GM18505 (cell line): Measurements from ENCODE around the gene IL34.
"Not testable (repeated sequence)": the region's sequence is repeated elsewhere in the genome, so short reads cannot be mapped to it uniquely, and the experiment has no call there.

Experiments
- ATAC-seq: cut with Tn5 transposase; IDR thresholded peaks from one replicate; pipeline ENCODE4 v1.9.1; 2021; ENCODE audit not compliant: unreplicated experiment
- POLR2A ChIP-seq: IDR thresholded peaks from 4 replicates; pipeline ENCODE4 v1.6.1; 2011; ENCODE audit warnings: borderline replicate concordance; ENCODE audit not compliant: insufficient read depth, insufficient read length; ENCODE audit errors: extremely low read depth

Gene IL34

GRCh38 chr16:70642633-70643032, 3.7 kb upstream of the IL34 start:
- no peak for TF ChIP-seq POLR2A
- no peak for ATAC-seq

DNA sequence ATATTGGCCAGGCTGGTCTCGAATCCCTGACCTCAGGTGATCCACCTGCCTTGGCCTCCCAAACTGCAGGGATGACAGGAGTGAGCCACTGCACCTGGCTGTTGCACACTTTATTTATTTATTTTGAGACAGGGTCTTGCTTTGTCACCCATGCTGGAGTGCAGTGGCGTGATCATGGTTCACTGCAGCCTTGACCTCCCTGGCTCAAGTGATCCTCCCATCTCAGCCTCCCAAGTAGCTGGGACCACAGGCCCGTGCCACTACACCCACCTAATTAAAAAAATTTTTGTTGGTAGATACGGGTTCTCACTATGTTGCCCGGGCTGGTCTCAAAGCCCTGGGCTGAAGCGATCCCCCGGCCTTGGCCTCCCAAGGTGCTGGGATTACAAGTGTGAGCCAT, 3.1 kb upstream of the IL34 start:
- ATAC-seq = not testable (repeated sequence)

- ATAC-seq = no peak
- no peak for TF ChIP-seq POLR2A
These were observed 1.4 kb upstream of the IL34 start for GRCh38 chr16:70644763-70645597.

DNA sequence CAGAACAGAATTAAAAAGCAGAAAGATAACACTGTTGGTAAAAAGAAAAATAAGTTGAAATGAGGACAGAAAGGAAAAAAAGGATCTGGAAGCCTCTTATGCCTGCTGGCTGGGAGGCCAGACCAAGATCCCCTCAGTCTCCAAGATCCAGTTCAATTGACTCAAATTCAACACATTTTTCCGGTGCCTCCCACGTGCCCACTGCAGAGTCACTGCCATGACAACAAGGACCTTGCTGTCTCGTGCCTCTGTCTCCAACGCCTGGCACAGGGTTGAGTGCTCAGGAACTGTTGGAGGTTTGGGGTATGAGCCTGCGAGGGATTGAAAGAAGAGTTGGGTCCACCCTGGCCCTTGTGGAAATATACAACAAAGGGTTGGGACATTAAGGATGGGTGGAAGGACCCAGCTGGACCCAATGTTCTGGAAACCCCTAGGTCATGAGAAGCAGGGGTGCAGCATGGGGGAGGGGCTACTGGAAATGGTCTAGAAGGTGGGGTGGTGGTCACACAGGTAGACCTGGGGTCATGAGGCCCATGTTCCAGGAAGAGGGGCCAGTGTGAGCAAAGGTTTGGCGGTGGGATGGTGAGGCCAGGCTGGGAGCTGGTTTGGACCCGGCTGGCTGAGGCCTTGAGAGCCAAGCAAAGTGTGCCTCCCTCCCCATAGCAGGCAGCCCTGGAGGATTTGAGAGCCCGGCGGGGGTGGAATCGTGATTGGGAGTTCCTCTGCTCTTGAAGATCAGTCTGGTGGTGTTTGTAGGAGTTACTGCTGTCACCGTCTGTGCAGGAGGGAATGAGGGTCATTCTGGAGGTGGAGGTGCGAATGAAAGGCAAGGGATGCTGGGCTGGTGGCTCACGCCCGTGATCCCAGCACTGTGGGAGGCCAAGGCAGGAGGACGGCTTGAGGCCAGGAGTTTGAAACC, 1.3 kb downstream of the IL34 start:
- ATAC-seq = no peak
- TF ChIP-seq POLR2A = no peak

DNA sequence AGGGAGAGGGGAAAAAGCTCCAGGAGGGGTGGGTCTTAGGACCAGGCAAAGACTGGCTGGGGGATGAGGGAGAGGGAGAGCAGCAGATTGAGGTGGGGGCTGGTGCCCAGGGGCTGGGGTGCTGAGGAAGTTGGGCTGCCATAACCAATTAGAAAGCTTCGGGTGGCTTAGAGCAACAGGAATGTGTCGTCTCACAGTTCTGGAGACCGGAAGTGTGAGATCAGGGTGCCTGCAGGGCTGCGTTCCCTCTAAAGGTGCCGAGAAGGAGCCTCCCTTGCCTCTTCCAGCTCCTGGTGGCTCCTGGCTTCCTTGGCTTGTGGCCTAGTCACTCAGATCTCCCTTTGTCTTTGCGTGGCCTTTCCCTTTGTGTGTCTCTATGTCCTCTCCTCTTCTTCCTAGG, 2.2 kb downstream of the IL34 start:
- no peak for ATAC-seq
- TF ChIP-seq POLR2A = no peak

GRCh38 chr16:70649300-70649699, 2.9 kb downstream of the IL34 start:
- no peak for TF ChIP-seq POLR2A
- no peak for ATAC-seq

GRCh38 chr16:70650216-70650615, 3.9 kb downstream of the IL34 start:
- no peak for TF ChIP-seq POLR2A
- no peak for ATAC-seq

- no peak for ATAC-seq
- no peak for TF ChIP-seq POLR2A
These were observed 5.2 kb downstream of the IL34 start for GRCh38 chr16:70651524-70651923.

DNA sequence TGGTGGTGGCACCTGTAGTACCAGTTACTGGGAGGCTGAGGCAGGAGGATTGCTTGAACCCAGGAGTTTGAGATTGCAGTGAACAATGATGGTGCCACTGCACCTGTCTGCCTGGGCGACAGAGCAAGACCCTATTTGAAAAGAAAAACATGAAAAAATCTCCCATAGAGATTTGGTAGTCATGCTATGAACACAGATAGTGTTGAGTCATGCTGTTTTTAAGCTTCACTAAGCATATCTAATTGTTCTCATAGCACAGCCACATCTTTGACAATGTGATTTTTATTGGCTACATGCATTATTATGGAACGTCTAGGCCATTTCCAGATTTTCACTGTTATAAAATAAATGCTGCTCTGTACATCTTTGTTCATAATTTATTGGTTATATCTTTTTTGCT, 6.0 kb downstream of the IL34 start:
- no peak for ATAC-seq
- no peak for TF ChIP-seq POLR2A

- ATAC-seq = no peak
- no peak for TF ChIP-seq POLR2A
These were observed 7.0 kb downstream of the IL34 start for GRCh38 chr16:70653406-70653805.

DNA sequence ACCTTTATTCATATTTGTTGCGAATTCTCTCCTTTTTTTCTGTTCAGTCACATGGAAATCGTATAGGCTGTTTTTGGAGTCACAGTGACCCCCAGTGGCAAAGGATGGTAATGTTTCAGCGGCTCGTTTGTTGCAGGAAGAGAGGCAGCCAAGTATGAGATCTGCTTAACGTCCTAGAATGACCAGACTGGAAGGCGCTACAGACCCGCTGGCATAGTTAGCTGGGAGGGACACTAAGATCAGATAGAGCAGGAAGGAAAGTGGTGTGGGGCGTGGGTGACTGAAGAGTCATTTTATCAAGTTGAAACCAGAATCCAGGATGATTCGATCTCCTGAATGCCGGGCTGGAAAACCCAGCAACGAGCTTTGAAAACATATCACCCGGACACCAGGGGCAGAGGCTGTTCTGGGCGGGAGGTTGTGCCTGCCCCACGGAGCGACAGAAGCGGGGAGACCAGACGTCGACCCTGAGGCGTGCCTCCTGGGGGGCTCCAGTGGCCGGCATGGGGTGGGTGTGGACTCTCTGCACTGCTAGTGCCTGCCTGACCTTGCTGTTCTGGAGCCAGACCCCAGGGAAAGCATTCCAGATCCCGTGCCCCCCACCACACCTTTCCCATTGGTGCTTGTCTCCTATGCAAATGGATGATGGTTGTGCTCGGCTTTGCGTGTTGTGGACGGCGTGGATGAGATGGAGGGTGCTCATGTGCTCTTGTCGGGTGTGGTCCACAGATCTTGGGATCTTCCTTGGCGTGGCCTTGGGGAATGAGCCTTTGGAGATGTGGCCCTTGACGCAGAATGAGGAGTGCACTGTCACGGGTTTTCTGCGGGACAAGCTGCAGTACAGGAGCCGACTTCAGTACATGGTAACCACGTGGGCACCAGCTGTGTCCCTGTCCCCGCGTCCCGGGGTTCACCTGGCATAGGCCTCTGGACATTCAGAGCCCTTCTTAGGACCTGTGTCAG, 7.7 kb downstream of the IL34 start:
- ATAC-seq = no peak
- no peak for TF ChIP-seq POLR2A

- no peak for ATAC-seq
- TF ChIP-seq POLR2A = no peak
These were observed 9.8 kb downstream of the IL34 start for GRCh38 chr16:70656065-70656711.
